Mammary epithelial cell (primary cell): Measurements from ENCODE around the gene ESPNL.

Source experiments
- EZH2 ChIP-seq: IDR thresholded peaks from 2 replicates; pipeline ENCODE4 v1.6.1; 2012; ENCODE audit warnings: low read length, inconsistent platforms, borderline replicate concordance
- TF ChIP-seq, protein P1 (sequence below), 2 donors: IDR thresholded peaks in 1 of 2; conservative IDR thresholded peaks in 1 of 2; 2 replicates each; pipeline ENCODE4 v1.5.1; 2011 to 2012; ENCODE audit warnings: inconsistent platforms in 2 of 2, low read length in 2 of 2, mild to moderate bottlenecking in 2 of 2, control low read depth in 1 of 2, low read depth in 1 of 2; ENCODE audit not compliant: insufficient read depth in 1 of 2; ENCODE audit errors: extremely low read depth in 1 of 2

DNA sequence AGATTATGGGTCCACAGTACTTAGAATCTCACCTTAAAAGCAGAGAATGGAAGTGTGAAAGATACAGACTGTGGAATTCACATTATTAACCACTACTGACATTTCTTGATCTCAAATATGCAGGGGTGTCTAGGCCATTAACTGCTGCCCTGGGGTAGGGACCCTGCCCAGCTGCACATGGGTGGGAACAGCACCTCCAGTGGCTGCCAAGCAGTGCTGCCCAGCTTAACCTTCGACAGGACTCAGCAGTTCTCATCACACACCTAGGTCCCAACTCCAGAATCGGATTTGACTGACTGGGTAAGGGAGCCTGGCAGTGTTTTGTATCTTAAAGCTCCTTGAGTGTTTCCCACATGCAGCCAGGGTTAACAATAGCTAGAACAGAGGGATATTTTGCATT, 73.6 kb downstream of the ESPNL start:
- TF ChIP-seq, protein P1, sequence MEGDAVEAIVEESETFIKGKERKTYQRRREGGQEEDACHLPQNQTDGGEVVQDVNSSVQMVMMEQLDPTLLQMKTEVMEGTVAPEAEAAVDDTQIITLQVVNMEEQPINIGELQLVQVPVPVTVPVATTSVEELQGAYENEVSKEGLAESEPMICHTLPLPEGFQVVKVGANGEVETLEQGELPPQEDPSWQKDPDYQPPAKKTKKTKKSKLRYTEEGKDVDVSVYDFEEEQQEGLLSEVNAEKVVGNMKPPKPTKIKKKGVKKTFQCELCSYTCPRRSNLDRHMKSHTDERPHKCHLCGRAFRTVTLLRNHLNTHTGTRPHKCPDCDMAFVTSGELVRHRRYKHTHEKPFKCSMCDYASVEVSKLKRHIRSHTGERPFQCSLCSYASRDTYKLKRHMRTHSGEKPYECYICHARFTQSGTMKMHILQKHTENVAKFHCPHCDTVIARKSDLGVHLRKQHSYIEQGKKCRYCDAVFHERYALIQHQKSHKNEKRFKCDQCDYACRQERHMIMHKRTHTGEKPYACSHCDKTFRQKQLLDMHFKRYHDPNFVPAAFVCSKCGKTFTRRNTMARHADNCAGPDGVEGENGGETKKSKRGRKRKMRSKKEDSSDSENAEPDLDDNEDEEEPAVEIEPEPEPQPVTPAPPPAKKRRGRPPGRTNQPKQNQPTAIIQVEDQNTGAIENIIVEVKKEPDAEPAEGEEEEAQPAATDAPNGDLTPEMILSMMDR (conservative IDR thresholded peaks at IDR 0.05 in 1 of 2, IDR thresholded peaks at IDR 0.05 in 1 of 2; ENCODE audit: extremely low read depth in 1 of 2, insufficient read depth in 1 of 2, low read depth in 1 of 2, low read length in 2 of 2): peak; percentile 24 to 27
- no peak for TF ChIP-seq EZH2
